GM19043 (cell line): Measurements from ENCODE around the gene LEF1.
A peak's percentile ranks its signal among the peaks of the same experiment; 100 is the strongest.

Source experiments
- ATAC-seq: cut with Tn5 transposase; IDR thresholded peaks from one replicate; pipeline ENCODE4 v1.9.1; 2021; ENCODE audit warnings: low read depth; ENCODE audit not compliant: unreplicated experiment

LEF1 gene

GRCh38 chr4:108115168-108115526, 53.6 kb downstream of the LEF1 start:
- no peak for ATAC-seq

- no peak for ATAC-seq
Observed at GRCh38 chr4:108114503-108114902, 54.2 kb downstream of the LEF1 start.

- ATAC-seq: no peak
Observed at GRCh38 chr4:108113229-108113628, 55.5 kb downstream of the LEF1 start.

- ATAC-seq: no peak
Observed at GRCh38 chr4:108111781-108112180, 57.0 kb downstream of the LEF1 start.

- peak; percentile 12 for ATAC-seq
Observed at GRCh38 chr4:108110450-108110849, 58.3 kb downstream of the LEF1 start.

- peak; percentile 76 for ATAC-seq
Observed at GRCh38 chr4:108109997-108110416, 58.7 kb downstream of the LEF1 start.

GRCh38 chr4:108109111-108109510, 59.6 kb downstream of the LEF1 start:
- ATAC-seq: no peak

- ATAC-seq: no peak
Observed at GRCh38 chr4:108107729-108108382, 60.9 kb downstream of the LEF1 start.

GRCh38 chr4:108107101-108107500, 61.6 kb downstream of the LEF1 start:
- no peak for ATAC-seq

GRCh38 chr4:108106186-108106585, 62.5 kb downstream of the LEF1 start:
- ATAC-seq: no peak

- no peak for ATAC-seq
Observed at GRCh38 chr4:108103099-108103862, 65.5 kb downstream of the LEF1 start.

- ATAC-seq: no peak
Observed at GRCh38 chr4:108100827-108101226, 67.9 kb downstream of the LEF1 start.

GRCh38 chr4:108099838-108100237, 68.9 kb downstream of the LEF1 start:
- no peak for ATAC-seq

- ATAC-seq: no peak
Observed at GRCh38 chr4:108097990-108098553, 70.7 kb downstream of the LEF1 start.

GRCh38 chr4:108094923-108095482, 73.7 kb downstream of the LEF1 start:
- ATAC-seq: no peak

GRCh38 chr4:108094131-108094530, 74.6 kb downstream of the LEF1 start:
- ATAC-seq: no peak

GRCh38 chr4:108092288-108092687, 76.4 kb downstream of the LEF1 start:
- no peak for ATAC-seq

- ATAC-seq: no peak
Observed at GRCh38 chr4:108087293-108087967, 81.3 kb downstream of the LEF1 start.

GRCh38 chr4:108081256-108081655, 87.5 kb downstream of the LEF1 start:
- no peak for ATAC-seq

GRCh38 chr4:108080747-108081146, 88.0 kb downstream of the LEF1 start:
- no peak for ATAC-seq
